Hepatocyte (in vitro differentiated cells): ENCODE data around the gene DEDD2. TPM values are rescaled to one million over a fixed set of nuclear protein-coding genes. Genes with fewer than 3 reads are reported as not detected.

Experiments
- DNase-seq: peaks from one replicate; pipeline ENCODE4 v3.0.0-alpha.2; 2016; ENCODE audit warnings: low spot score
- H2AFZ ChIP-seq: fragments of 200-600 bp; sonication (generic); 2 replicates; pipeline ENCODE4 v1.6.0; 2016; ENCODE audit warnings: antibody characterized with exemption, mild to moderate bottlenecking
- H3K27ac ChIP-seq: fragments of 200-600 bp; sonication (generic); 2 replicates; pipeline ENCODE4 v1.5.1; 2016; ENCODE audit warnings: mild to moderate bottlenecking
- H3K27me3 ChIP-seq: fragments of 200-600 bp; sonication (generic); 2 replicates; pipeline ENCODE4 v1.6.1; 2016
- H3K36me3 ChIP-seq: fragments of 200-600 bp; sonication (generic); replicated peaks from 2 replicates; pipeline ENCODE4 v1.5.1; 2016; ENCODE audit warnings: low read depth; ENCODE audit not compliant: insufficient read depth
- H3K4me1 ChIP-seq: fragments of 200-600 bp; sonication (generic); 2 replicates; pipeline ENCODE4 v1.5.1; 2016; ENCODE audit warnings: mild to moderate bottlenecking, moderate library complexity; ENCODE audit not compliant: insufficient read depth
- H3K4me2 ChIP-seq: fragments of 200-600 bp; sonication (generic); 2 replicates; pipeline ENCODE4 v1.6.0; 2016
- H3K4me3 ChIP-seq: fragments of 200-600 bp; sonication (generic); 2 replicates; pipeline ENCODE4 v1.5.1; 2016; ENCODE audit warnings: mild to moderate bottlenecking
- H3K79me2 ChIP-seq: fragments of 200-600 bp; sonication (generic); 2 replicates; pipeline ENCODE4 v1.6.0; 2017; ENCODE audit warnings: mild to moderate bottlenecking
- H3K9me2 ChIP-seq: fragments of 200-600 bp; sonication (generic); replicated peaks from 2 replicates; pipeline ENCODE4 v1.6.0; 2017; ENCODE audit warnings: mild to moderate bottlenecking; ENCODE audit not compliant: insufficient read depth
- H3K9me3 ChIP-seq: fragments of 200-600 bp; sonication (generic); 2 replicates; pipeline ENCODE4 v1.5.1; 2016; ENCODE audit warnings: low read depth, mild to moderate bottlenecking
- H4K20me1 ChIP-seq: fragments of 200-600 bp; sonication (generic); 2 replicates; pipeline ENCODE4 v1.6.0; 2016; ENCODE audit warnings: mild to moderate bottlenecking; ENCODE audit not compliant: insufficient read depth, poor library complexity, severe bottlenecking
- EZH2 ChIP-seq: fragments of 200-600 bp; sonication (generic); IDR thresholded peaks from 2 replicates; pipeline ENCODE4 v1.6.1; 2016; ENCODE audit warnings: antibody characterized with exemption, mild to moderate bottlenecking, borderline replicate concordance
- EZH2phosphoT487 ChIP-seq: fragments of 200-600 bp; sonication (generic); IDR thresholded peaks from one replicate; pipeline ENCODE4 v1.6.1; 2018; ENCODE audit warnings: antibody characterized with exemption, mild to moderate bottlenecking, low read depth, moderate library complexity; ENCODE audit not compliant: unreplicated experiment, severe bottlenecking
- WGBS: methylation state at CpG from one replicate; pipeline ENCODE4 v1.1.6; 2016; ENCODE audit warnings: low lambda C conversion rate; ENCODE audit errors: missing lambda C conversion rate; 5-methylcytosine and 5-hydroxymethylcytosine counted together
- polyA plus RNA-seq: library from polyadenylated mRNA; unstranded; fragments of >200 nt; fragmentation: Nextera tagmentation; extraction: Ambion mirVana; gene quantifications from 2 replicates; pipeline ENCODE4 v1.2.1, GENCODE V29; 2016
- total RNA-seq: library from RNA; depleted of rRNA; stranded (reverse); fragments of >200 nt; gene quantifications from 2 replicates; pipeline ENCODE4 v1.2.3, GENCODE V29; 2014
- TF ChIP-seq, protein P1 (sequence below): fragments of 200-600 bp; sonication (generic); IDR thresholded peaks from 2 replicates; pipeline ENCODE4 v1.5.1; 2016; ENCODE audit warnings: antibody characterized with exemption, mild to moderate bottlenecking; ENCODE audit not compliant: poor library complexity

Gene DEDD2
- total and polyA plus RNA-seq, 2 experiments from 2014 or later, result 34.2 to 37.8 TPM

DNA sequence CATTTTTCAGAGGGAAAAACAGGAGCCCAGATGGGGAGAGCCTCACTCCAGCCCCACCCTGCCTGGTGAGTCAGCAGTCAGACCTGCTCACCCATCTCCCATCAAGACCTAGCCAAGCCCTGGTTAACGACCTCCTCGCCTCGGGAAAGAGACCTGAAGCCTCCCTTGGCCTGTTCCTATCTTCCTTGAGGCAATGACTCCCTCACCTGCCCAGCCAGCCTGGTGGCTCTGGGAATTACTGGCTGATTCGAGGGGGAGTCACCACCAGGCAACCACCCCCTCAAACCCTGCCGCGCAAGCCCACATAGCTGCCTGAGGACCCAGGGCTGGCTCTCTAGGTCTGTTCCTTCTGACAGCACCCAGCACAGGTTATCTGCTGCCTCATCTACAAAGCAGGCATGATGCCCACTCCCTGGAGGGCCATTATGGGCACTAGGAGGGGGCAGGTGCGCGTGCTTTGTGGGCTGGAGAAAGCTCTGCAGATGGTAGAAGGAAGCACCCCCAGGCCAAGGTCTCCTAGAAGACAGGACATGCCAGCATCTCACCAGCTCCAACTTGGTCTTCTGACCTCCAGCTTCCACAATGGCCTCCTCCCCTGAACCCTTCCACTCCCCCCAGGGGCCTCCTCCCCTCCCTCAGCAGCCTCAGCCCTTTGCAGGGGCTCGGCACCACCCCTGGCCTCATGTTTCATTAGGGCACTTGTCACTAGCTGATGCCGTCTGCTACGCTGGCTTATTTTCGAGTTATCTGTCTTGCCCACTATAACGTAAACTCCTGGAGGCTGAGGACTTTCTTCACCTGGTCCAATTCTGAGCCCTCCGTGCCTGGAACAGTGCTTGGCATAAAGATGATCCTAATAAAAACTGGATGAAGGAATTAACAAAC, 10.4 kb downstream of the DEDD2 start:
- Histone ChIP-seq H3K9me2 (no peaks in the 10 kb centered on the region), H3K4me2 (no peak overlapping the region), H3K27ac (no peak overlapping the region), H3K27me3 (no peaks in the 10 kb centered on the region), H3K79me2 (peaks cover 33% of the 10 kb centered on the region), H2AFZ (no peak overlapping the region), H3K36me3 (no peaks in the 10 kb centered on the region), H4K20me1 (peaks cover 46% of the 10 kb centered on the region), H3K4me3 (no peak overlapping the region), H3K9me3 (no peaks in the 10 kb centered on the region), H3K4me1 (no peaks in the 10 kb centered on the region)
- TF ChIP-seq, protein P1, sequence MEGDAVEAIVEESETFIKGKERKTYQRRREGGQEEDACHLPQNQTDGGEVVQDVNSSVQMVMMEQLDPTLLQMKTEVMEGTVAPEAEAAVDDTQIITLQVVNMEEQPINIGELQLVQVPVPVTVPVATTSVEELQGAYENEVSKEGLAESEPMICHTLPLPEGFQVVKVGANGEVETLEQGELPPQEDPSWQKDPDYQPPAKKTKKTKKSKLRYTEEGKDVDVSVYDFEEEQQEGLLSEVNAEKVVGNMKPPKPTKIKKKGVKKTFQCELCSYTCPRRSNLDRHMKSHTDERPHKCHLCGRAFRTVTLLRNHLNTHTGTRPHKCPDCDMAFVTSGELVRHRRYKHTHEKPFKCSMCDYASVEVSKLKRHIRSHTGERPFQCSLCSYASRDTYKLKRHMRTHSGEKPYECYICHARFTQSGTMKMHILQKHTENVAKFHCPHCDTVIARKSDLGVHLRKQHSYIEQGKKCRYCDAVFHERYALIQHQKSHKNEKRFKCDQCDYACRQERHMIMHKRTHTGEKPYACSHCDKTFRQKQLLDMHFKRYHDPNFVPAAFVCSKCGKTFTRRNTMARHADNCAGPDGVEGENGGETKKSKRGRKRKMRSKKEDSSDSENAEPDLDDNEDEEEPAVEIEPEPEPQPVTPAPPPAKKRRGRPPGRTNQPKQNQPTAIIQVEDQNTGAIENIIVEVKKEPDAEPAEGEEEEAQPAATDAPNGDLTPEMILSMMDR, result no peak
- TF ChIP-seq EZH2phosphoT487, result no peak
- no peak for TF ChIP-seq EZH2
- WGBS, result 92% methylated on average over 14 of the region's 14 CpGs
- DNase-seq, result no peak

DNA sequence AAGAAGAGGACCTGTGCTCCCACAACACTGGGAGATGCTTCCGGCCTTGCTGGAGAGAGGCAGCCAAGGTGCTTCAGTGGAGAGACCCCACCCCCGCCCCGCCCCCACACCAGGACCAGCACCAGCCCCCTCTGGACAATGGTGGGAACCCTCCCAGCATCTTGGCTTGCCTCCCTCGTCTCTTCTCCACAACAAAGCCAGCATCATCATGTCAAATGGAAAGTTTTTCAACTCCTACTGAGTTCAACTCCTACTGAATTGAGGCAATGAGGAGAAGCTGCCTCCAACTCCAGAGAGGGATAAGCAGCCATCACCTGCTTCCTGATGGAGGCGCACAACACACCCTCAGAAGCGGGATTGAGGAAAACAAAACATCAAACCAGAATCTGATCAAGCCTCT, 12.8 kb downstream of the DEDD2 start:
- Histone ChIP-seq H3K4me2 (no peak overlapping the region), H2AFZ (no peak overlapping the region), H3K79me2 (peaks cover 11% of the 10 kb centered on the region), H3K27me3 (no peaks in the 10 kb centered on the region), H3K4me1 (no peaks in the 10 kb centered on the region), H3K9me3 (no peaks in the 10 kb centered on the region), H3K4me3 (no peak overlapping the region), H4K20me1 (peaks cover 40% of the 10 kb centered on the region), H3K9me2 (no peaks in the 10 kb centered on the region), H3K27ac (no peak overlapping the region), H3K36me3 (no peaks in the 10 kb centered on the region)
- no peak for TF ChIP-seq EZH2
- DNase-seq, result no peak
- WGBS, result 91% methylated on average over 6 of the region's 6 CpGs

DNA sequence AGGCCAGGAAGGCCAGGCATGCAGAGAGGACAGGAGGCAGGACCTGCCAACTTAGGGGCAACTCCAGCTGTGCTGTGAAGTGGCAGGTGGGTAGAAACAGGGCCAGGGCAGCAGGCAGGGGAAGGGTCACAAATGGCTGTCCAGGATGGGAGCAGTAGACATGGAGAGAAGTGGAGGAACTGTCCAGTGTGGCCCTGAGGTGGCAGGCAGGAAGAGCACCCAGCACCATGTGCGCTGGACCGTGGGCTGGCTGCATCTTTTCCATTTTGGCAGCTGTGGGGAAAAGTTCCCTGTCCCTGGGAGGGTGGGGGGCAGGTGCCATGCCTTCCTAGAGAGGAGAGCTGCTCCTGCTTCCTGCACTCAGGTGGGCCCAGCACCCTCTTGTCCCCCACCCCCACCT, 13.8 kb downstream of the DEDD2 start:
- H3K4me3 ChIP-seq, result no peak overlapping the region
- no peak overlapping the region for H2AFZ ChIP-seq
- H4K20me1 ChIP-seq, result peaks cover 38% of the 10 kb centered on the region
- no peaks in the 10 kb centered on the region for H3K4me1 ChIP-seq
- H3K4me2 ChIP-seq, result no peak overlapping the region
- H3K79me2 ChIP-seq, result peaks cover 8% of the 10 kb centered on the region
- no peaks in the 10 kb centered on the region for H3K9me3 ChIP-seq
- no peak for DNase-seq
- no CpG with 5 or more reads among the region's 2 CpGs for WGBS
- H3K9me2 ChIP-seq, result no peaks in the 10 kb centered on the region
- no peaks in the 10 kb centered on the region for H3K36me3 ChIP-seq
- TF ChIP-seq, protein P1, result no peak
- TF ChIP-seq EZH2, result no peak
- no peak for TF ChIP-seq EZH2phosphoT487
- H3K27ac ChIP-seq, result no peak overlapping the region
- no peaks in the 10 kb centered on the region for H3K27me3 ChIP-seq

DNA sequence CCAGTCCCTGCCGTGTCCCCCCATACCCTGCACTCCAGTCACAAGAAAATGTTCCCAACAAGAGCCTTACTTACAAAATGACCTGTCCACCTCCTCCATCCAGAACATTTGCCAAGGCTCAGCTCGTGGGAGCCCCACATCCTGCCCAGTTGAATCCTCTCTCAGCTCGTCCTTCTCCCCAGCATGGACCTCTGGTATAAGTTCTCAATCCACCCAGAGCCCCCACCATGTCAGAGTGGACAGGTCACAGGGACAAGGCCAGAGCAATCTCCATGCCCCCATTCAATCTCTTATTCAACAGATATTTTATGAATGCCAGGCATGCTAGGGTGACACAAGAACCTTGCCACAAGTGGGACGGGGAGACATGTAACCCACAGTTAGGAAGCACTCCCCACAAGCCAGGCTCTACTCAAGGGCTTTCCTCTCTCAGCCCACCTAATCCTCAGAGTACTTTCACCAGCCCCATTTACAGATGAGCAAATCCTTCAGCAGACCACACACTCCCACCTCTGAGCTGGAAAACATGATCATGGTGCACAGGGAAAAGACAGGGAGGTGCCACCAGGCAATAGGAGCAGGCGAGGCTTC, 15.1 kb downstream of the DEDD2 start:
- Histone ChIP-seq H3K4me2 (no peak overlapping the region), H3K36me3 (no peaks in the 10 kb centered on the region), H3K9me2 (no peaks in the 10 kb centered on the region), H3K27ac (no peak overlapping the region), H2AFZ (no peak overlapping the region), H4K20me1 (peaks cover 31% of the 10 kb centered on the region), H3K4me1 (no peaks in the 10 kb centered on the region), H3K27me3 (no peaks in the 10 kb centered on the region), H3K9me3 (no peaks in the 10 kb centered on the region), H3K79me2 (no peaks in the 10 kb centered on the region), H3K4me3 (no peak overlapping the region)
- no peak for DNase-seq
- TF ChIP-seq EZH2phosphoT487, result no peak
- TF ChIP-seq, protein P1, result no peak
- TF ChIP-seq EZH2, result no peak
- WGBS, result 92% methylated on average over 5 of the region's 5 CpGs
